ENCODE measurements around the gene SRSF9.

DNA sequence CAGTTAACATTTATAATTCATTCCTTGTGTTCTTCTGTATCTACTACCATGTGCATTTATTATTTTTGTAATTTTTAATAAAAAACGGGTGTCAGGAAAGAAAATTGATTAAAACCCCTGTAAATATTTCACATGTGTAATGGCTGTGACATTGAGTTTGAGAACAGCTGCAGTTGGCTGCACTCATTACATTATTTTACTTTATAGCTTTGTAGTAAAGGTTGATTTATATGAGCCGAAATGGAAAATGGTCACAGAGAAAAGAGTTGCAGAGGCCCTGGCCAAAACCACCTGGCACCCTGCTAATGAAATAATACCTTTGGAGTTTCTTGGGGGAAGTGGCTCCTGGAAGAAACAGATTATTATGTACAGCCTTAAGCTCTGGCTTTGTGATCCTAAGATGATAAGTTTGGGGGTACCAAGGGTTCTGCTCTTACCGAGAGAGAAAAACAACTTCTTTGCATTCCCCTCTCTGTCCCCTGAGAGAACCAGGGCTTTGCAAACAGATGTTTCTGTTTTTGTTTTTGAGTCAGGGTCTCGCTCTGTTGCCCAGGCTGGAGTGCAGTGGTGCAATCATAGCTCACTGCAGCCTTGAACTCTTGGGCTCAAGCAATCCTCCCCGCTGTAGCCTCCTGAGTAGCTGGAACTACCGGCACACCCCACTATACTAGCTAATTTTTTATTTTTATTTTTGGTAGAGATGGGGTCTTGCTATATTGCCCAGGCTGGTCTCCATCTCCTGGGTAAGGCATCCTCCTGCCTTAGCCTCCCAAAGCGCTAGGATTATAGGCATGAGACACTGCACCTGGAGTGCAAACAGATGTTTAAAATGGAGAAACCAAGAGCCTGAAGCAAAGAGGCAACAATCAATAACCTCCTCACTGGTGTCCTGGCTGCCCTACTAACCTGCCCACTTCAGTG lies 16.7 kb upstream of the SRSF9 start:
- TF ChIP-seq, protein P1, sequence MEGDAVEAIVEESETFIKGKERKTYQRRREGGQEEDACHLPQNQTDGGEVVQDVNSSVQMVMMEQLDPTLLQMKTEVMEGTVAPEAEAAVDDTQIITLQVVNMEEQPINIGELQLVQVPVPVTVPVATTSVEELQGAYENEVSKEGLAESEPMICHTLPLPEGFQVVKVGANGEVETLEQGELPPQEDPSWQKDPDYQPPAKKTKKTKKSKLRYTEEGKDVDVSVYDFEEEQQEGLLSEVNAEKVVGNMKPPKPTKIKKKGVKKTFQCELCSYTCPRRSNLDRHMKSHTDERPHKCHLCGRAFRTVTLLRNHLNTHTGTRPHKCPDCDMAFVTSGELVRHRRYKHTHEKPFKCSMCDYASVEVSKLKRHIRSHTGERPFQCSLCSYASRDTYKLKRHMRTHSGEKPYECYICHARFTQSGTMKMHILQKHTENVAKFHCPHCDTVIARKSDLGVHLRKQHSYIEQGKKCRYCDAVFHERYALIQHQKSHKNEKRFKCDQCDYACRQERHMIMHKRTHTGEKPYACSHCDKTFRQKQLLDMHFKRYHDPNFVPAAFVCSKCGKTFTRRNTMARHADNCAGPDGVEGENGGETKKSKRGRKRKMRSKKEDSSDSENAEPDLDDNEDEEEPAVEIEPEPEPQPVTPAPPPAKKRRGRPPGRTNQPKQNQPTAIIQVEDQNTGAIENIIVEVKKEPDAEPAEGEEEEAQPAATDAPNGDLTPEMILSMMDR (IDR thresholded peaks at IDR 0.05; ENCODE audit: low read length): no peak
- no peak for TF ChIP-seq EZH2phosphoT487 (IDR thresholded peaks at IDR 0.05; ENCODE audit: low read length)
- no peak for TF ChIP-seq EZH2 (optimal IDR thresholded peaks at IDR 0.05; ENCODE audit: low read depth, low read length)
